ENCODE measurements around the gene B4GALT1.
A peak's percentile ranks its signal among the peaks of the same experiment; 100 is the strongest.
"Not testable (repeated sequence)": the region's sequence is repeated elsewhere in the genome, so short reads cannot be mapped to it uniquely, and the experiment has no call there.

B4GALT1 gene

DNA sequence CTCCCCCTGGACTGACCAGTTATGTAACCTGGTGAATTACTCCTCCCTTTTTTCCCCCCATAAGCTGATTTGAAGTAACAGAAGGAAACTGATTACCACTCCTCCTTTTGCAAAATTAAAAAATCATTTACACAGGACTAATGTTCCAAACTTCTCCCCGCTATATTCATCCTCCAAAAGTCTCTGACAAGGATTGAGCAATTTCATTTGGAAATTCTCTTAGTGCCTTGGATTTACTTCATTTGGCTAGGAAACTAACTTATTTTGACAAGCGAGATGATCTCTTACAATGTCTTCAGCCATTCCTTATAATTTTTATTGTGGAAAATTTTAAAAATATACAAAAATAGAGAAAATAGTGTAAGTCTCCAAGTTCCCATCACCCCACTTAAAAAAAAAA, 15.4 kb upstream of the B4GALT1 start:
- DNase-seq, result no peak

DNA sequence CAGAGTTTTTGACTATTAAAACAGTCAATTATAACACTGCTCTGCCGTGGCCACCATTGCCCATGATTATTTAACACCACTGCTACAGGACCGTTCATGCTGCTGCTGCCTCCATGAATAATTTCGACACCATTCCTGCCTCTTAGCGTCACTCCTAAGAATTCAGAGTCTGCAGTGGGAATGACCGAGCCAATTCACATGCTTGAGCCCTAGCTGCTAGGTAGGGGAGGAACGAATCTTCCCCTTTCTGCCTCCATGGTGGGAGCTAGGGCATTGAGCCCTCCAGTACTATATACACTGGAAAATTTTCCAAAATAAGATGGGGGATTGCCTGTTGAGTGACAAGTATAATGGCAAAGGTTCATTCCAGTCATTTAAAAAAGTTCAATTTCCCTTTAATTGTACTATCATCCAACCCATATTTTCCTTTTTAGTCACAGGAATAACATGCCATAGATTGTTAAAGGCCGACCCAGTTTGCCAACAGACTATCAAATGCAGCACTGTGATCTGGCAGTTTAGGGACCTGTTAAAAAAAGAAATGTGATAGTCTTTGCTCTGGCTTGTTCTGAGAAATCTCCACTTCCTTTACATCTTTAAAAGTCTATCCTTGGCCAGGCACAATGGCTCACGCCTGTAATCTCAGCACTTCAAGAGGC, 13.5 kb upstream of the B4GALT1 start:
- no peak for DNase-seq

DNA sequence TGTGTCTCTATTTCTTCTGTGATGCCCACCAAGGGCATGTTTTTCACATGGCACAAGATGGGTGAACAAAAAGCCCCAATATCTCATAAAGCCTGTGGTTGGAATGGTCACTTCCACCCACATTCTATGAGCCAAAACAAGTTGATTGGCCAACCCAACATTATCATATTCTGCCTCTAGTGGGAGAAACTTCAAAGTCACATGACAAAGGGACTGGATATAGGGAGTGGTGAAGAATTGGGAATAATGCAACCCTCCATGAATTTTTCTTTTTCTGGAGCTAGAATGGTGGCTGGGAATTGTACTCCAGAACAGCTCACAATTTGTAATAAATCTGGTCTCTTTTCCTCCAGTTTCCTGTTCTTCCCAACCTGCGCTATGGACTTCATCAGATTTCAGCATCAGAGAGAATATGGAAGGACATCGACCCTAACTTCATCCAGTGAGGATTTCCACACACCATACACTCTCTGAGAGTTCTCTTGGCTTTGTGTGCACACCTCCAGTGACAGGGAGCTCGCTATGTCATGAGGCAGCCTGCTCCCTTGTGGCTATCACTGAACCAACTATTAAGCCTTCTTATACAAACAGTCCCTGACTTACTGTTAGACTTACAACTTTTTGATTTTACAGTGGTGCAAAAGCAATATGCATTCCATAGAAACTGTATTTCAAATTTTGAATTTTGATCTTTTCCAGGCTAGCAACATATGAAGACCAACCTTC, 12.0 kb upstream of the B4GALT1 start:
- DNase-seq, result no peak

DNA sequence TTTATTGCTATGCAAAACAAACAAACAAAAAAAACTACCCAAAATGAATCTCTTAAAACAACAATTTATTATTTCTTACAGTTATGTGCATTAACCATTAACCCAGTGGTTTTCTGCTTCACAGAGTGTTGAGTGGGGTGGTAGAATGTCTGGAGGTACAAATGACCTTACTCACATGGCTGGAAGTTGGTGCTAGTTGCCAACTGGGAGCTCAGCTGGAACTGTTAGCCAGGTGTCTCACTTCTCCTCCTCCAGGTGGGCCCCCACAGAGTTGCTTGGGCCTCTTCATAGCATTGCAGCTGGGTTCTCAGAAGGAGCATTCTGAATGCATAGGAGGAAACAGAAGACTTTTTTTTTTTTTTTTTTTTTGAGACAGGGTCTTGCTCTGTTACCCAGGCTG, 10.5 kb upstream of the B4GALT1 start:
- DNase-seq, result no peak

DNA sequence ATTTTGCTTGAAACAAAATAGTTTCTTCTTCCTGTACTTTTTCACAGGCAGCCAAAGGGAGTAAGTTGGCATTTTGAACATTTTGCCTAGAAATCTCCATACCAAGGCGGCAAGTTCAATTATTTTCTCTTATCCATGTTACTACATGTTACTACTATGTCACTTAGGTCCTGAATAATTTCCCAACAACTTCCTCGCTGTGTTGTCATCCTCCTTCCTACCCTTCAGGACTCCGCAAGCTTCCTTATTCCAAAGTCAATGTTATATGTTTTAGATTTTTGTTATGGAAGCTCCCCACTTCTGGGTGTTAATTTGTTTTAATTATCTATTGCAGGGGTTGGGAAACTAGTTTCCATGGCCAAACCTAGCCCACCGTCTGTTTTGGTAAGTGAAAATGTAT, 9.9 kb upstream of the B4GALT1 start:
- no peak for DNase-seq

DNA sequence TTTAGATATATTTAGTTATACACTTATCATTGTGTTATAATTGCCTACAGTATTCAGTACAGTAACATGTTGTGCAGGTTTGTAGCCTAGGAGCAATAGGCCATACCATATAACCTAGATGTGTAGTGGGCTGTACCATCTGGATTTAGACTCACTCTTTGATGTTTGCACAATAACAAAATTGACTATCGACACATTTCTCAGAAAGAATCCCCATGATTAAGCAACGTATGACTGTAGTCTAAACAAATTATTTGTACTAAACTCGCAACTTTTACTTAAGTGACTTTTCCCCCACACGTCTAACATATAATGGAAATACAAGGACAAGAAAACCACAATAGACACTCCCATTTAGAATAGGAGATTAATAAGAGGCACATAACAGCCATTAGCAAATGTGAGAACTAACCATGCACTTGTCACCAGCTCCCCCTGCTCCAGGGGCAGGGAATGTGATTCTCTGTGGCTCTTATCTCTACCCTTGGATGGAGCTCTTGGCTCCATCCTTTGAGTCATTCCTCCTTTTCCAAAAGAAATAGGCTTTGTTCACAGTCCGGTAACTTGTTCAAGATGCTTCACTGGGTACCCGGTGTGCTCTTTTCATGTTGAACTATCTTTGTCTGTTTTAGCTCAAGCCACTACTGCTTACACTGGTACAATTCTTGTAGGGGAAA, 8.7 kb upstream of the B4GALT1 start:
- no peak for DNase-seq

DNA sequence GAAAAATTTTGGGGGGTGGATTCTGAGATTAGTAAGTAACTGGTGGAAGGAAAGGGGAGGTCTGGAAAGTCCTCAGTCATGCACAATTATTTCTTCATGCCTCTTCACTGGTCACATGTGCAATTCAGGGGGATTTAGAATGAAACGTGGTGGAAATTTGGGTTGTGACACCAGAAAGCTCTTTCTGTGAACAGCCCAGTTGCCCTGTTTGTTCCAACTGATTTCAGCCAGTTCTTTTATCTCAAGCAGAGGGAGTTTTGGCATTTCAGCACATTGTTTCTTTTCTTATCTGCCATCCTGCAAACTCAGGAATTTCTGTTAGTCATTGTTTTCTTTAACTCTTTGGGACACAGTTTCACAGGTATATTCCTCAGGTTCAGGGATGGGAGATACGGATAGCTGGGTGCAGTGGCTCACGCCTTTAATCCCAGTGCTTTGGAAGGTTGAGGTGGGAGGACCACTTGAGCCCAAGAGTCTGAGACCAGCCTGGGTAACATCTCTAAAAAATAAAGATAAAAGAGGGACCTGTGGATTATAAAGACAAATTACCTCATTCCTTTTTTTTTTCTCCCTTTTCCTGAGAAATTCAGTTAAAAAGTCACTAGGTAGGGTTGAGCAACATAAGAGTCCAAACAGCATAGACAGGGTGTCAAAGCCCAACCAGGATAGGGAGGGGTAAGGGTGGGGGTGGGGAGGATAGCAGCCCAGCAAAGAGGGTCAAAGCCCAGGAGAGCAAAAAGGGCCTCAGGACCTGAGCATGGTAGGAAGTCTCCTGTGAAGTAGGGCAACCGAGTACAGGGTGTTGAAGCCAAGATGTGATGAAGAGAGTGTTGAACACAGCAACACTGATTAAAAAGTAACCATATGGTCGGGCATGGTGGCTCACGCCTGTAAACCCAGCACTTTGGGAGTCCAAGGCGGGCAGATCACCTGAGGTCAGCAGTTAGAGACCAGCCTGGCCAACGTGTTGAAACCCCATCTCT, 5.4 kb upstream of the B4GALT1 start:
- DNase-seq, result no peak

DNA sequence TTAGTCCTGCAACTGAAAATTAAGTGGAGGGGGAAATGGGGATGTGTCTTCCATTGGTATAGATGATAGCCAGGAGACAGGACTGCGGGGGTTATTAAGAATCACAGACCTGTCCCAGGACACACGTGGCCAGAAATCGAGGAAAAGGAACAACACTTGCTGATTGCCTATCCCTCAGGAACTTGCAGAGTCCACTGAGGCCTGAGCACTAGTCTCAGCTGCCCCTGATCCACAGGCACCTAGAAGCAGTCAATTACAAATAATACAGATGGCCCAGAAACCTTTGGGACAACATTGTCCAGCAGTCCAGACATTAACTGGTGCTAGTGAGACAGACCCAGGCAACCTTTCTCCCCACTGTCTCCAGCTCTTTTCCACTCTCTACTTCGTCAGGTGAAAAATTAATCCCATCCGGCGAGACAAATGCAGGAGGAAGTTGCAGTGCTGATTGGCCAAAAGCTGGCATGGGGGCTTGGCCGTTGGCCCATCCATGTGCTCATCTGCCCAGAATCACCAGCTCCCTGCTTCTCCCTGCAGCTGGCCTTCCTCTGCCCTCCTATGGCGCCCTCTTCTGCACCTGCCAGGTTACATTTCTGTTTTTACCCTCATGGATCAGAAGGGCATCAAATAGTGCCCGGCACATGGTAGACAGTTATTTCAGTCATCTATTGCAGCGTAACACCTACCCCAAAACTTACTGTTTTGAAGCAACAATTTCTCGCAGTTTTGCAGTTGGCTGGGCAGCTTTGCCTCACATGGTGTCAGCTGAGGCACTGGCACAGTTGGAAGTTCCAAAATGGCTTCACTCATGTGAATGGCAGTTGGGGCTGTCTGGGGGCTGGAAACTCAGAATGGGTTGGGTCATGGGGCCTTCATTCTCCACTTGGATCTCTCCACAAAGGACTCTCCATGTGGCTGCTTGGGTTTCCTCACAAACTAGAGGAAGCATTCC, 3.6 kb upstream of the B4GALT1 start:
- DNase-seq, result no peak

DNA sequence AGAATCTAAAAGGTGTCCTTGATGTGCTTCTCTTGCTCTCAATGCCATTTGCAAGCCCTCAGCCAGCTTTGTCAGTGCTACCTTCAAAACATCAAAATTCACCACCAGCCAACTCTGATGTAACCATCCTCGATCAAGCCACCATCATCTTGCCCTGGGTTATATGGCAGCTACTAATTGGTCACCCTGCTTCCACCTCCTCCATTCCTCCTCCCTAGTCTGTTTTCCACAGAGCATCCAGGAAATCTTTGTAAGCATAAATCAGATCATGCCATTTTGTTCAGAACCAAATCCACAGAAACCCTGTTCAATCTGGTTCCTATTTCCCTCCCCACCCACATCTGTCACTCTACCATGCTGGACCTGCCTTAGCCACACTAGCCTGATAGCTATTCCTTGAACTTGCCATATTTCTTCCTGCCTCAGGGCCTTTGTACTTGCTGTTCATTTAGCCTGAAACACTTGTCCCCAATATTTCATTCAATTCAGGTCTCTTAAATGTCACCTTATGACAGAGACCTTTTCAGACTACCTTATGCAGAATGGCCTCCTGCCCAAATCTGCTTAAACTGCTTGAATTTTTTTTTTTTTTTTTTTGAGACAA, 1.9 kb upstream of the B4GALT1 start:
- DNase-seq, result no peak

DNA sequence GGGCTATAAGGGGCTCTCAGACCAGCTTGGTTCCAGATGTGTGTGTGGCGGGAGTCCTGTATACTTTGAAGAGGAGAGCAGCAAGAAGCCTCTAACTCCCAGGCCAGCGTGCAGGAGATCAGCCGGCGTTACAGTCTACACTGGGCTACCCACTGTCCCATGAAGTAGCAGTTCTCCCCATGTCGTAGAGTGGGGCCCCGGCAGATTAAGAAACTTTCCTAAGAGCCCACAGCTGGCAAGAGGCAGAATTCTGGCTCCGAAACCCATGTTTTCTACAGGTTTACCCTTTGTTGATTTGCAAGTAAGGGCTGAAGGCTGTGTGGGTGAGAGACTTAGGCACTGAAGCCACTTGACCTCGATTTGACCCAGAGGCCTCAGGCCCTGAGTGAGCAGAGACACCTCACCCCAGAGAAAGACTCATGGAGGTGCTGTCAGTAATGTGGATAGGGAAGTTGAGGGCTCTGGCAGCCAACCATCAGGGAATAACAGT, 881 bp upstream of the B4GALT1 start:
- peak; percentile 63 for DNase-seq

DNA sequence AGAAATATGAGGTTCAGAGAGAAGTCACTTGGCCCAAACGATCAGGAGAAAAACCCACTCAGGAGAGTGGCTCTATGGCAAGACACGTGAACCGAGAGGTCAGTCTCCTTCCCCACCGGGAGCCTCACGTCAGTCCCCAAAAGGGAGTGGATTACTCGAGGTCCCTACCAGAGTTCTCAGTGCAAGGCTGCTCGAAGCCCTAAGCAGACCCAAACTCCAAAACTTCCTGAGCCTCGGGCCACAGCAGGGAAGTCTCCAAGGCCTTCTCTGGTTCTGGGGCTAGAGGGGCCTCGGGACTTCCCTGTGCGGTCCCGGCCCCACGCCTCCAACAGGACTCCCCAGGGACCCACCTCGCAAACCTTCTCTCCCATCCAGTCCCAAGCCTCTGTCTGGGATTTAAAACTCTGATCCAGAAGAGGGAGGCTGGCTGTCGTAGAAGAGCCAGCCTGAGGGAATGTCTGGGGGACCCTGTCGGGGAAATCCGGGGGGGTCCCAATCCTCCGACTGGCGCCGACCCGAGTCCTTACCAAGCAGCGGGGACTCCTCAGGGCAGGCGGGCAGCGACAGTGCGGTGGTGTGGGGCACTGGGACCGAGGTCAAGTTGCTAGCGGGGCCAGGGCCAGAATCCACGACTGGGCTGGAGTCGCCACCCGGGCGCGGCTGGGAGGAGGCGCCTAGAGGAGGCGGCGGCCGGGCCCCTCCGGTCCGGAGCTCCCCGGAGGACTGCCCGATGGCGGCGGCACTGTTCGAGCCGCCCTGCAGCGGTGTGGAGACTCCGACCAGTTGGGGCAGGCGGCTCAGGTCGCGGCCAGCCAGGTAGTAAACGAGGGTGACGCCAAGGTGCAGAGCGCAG, 679 bp downstream of the B4GALT1 start:
- DNase-seq, result no peak

DNA sequence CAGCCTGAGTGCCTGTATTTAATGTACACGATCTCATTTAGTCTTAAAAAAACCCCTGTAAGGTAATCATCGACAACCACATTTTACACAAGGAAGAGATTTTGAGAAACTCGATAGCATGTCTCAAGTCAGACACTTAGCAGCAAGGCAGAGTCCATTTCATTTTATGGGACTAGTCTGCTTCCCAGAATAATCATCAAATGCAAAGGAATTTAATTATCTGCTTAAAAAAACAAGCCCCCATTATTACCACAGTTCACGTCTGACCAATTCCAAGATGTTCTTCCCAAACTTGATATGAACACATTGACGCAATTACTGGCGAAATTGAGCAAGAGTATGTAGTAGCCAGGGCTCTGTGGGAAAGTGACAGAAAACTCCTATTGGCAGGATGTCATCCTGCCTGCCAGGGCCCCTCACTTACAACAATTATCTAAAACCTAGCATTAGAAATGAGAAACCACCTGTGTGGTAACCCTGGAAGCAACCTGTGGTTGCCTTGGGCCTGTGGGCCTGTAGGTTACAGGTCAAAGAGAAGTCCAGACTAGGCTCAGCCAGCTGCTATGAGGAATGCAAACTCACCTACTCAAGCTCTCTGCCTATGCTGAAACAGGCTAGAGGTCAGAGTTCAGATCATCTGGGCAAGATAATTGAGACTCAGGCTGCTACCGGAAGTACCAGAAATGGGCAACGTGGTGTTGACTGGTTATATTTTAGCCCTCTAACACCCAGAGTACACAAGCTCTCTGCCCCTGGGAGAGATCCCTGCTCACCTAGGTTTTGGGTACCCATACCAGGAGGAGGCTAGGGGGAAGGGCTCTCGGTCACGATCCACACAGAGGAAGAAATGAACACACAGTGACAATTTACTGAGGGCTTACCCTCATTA, 1.6 kb downstream of the B4GALT1 start:
- no peak for DNase-seq

DNA sequence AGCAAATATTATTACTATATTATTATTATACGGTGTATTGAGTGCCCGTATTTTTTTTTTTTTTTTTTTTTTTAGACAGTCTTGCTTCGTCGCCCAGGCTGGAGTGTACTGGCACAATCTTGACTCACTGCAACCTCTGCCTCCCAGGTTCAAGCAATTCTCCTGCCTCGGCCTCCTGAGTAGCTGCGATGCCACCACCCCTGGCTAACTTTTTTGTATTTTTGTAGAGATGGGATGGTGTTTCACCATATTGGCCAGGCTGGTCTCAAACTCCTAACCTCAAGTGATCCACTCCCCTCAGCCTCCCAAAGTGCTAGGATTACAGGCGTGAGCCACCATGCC, 2.2 kb downstream of the B4GALT1 start:
- not testable (repeated sequence) for DNase-seq

DNA sequence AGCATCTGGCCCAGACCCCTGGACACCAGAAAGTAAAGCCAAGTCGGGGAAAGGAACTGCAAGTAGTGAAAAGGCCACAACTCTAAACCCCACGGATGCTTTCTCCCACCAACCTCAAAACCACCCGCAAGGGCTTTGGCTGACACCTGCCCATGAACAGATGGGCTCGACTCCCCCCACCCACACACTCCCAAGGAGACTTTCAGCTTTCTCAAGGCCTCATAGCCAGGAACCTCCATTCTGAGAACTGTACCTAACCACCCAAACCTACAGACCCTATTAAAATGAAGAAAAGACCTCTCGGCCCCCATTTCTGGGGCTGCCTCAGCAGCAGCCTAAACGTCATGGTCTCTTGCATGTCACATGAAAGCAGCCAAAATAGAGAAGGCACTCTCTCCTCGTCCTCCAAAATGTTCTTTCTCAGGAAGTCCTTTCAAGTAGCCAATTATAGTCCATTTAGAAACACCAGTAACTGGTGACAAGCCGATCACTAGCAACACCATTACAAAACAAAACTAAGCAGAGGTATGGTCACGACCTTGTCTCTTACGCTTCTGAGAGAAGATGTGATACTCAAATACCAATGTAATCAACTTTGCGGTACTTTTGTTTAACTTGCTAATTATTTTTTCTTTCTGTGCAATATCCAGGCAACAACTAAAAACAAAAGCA, 2.9 kb downstream of the B4GALT1 start:
- no peak for DNase-seq

DNA sequence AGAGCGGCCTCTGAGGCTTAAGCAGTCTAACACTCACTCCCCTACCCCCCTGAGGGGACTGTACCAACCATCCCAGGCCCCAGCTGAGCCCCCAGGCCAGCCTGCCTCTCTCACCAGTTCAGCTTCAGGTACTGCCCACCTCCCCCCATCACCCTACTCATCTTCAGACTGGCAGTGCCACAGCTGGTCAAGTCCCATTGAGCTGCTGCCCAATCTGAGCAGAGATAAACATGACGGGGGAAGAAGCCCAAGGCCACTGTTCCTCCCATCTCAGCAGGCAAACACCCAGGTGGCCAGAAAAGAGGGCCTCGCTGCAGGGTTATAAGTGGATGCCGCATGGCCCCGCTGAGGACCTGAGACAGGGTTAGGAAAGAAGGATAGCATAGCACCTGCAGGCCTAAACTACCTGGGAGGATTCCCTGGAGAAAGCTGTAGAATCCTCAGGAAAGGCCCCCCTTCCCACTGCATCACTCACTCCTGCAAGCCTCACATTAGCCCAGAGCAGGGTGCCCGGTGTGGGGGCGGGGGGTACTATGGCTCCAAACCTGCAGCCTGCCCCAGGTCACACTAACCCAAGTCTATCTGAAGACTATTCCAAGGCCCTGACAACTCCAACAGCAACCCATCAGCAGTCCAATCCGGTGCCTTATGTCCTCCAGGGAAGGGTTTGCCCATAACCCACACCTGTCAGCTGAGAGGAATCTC, 3.6 kb downstream of the B4GALT1 start:
- no peak for DNase-seq

DNA sequence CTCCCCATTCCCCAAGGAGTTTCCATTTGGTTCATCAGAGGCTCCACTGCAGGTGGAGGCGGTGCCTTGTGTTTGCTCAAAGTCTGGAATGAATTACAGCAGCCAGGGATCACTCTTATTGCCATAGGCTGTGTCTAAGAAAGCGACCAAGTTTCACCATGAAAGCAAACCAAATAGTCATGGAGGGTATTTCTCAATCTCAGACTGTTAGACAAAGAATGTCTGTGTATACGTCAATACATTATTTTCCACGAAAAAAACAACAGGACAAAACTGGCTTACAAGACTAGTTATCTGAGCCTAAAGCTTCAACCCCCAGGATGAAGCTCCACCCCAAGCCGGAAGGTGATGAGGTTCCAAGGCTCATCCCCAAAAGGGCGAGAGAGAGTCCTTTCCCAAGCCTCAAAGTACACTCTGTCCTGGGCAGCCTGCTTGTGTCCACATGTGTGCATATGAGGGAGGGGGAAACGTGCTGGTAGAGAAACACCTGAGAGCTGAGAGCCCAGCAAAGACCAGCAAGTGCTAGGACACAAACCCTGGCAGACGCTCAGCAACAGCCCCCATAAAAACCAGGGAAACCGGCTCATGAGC, 4.3 kb downstream of the B4GALT1 start:
- no peak for DNase-seq

DNA sequence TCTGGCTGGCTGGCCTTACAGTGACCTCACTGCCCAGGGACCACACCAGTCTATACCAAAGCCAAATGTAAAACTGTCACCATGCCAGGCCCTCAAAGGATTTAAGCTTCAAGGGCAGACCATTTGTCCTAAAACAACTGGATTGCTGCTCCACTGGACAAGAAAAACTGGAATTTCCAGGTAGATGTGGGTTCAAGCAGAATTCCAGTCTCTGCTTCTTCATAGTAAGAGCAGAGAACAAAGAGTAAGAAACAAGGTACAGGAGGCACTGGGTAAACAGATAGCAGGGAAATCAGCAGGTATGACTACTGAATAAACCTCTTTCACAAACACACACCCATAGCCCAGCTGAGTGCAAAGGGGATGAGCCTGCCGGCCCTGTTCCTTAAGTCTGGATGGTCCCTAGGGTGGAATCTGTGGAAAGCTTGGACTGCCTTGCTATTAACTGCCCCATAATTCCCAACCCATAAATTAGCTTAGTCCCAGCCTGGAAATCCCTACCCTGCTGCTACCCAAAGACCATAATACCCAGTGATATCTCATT, 5.5 kb downstream of the B4GALT1 start:
- DNase-seq, result no peak
